ENCODE data around the gene CUTA. TPM values are rescaled to one million over a fixed set of nuclear protein-coding genes. Genes with fewer than 3 reads are reported as not detected.
A peak's percentile ranks its signal among the peaks of the same experiment; 100 is the strongest.

The CUTA gene
- total RNA-seq, 1 experiment from 2014 or later, result 257 TPM

GRCh38 chr6:33433544-33434191, 15.8 kb upstream of the CUTA start:
- no peak overlapping the region for H2BK12ac ChIP-seq (ENCODE audit: insufficient read length, low read depth, low read length)
- Mint-ChIP-seq H3K27ac (peak overlapping the region; percentile 94 to 97 (median 96)), H3K27me3 (ENCODE audit: low read depth) (no peaks in the 10 kb centered on the region; the same call in 1 of the 2 replicates), H3K9me3 (no peaks in the 10 kb centered on the region), H3K36me3 (ENCODE audit: insufficient read depth in 1 of 3, low read depth in 3 of 3) (peaks cover 38 to 50% (median 45%) of the 10 kb centered on the region in 3 experiments), H3K4me1 (peaks cover 50 to 60% of the 10 kb centered on the region in 2 experiments), H3K4me3 (peak overlapping the region; percentile 75 to 81)
- H3K56ac ChIP-seq (ENCODE audit: insufficient read length, low read depth, low read length), result no peak overlapping the region
- TF ChIP-seq CTCF (conservative IDR thresholded peaks at IDR 0.05), result no peak
- H3T11ph ChIP-seq (ENCODE audit: low read length), result no peak overlapping the region
- no peaks in the 10 kb centered on the region for H4K20me1 ChIP-seq (ENCODE audit: control insufficient read depth, insufficient read depth, insufficient read length)
- peaks cover 12% of the 10 kb centered on the region; the same call in 1 of the 2 replicates for H3K79me2 ChIP-seq (ENCODE audit: insufficient read depth, low read length)
- H2BK15ac ChIP-seq (ENCODE audit: low read depth, low read length), result no peak overlapping the region
- H4K5ac ChIP-seq (ENCODE audit: insufficient read length, low read depth, low read length), result no peak overlapping the region
- no peaks in the 10 kb centered on the region for H3K27me3 ChIP-seq (ENCODE audit: insufficient read depth, low read length)
- H3K79me1 ChIP-seq (ENCODE audit: insufficient read depth, low read depth, low read length, poor library complexity, severe bottlenecking), result peaks cover 5% of the 10 kb centered on the region
- no peak overlapping the region for H3K4ac ChIP-seq (ENCODE audit: low read depth, low read length)
- H3K27ac ChIP-seq (ENCODE audit: insufficient read length, low read depth, low read length), result no peak overlapping the region
- H3K18ac ChIP-seq (ENCODE audit: insufficient read length, low read depth, low read length), result no peak overlapping the region
- H2AK5ac ChIP-seq (ENCODE audit: insufficient read length, low read length), result no peak overlapping the region
- H3K9me3 ChIP-seq (ENCODE audit: control insufficient read depth, low read depth, low read length), result no peaks in the 10 kb centered on the region
- peak overlapping the region; percentile 56 for H2BK120ac ChIP-seq (ENCODE audit: low read depth, low read length, poor library complexity, severe bottlenecking)
- no peak overlapping the region for H3K9ac ChIP-seq (ENCODE audit: extremely low read depth, insufficient read length, low read length)
- no peak overlapping the region for H4K8ac ChIP-seq (replicated peaks; ENCODE audit: insufficient read length, low read depth, low read length)
- no peak overlapping the region for H4K91ac ChIP-seq (ENCODE audit: insufficient read length, low read depth, low read length)
- no peak overlapping the region for H2BK20ac ChIP-seq (ENCODE audit: low read depth, low read length, poor library complexity, severe bottlenecking)
- H2BK5ac ChIP-seq (ENCODE audit: insufficient read length, low read length), result no peak overlapping the region
- no peak overlapping the region for H3K23ac ChIP-seq (ENCODE audit: insufficient read length, low read depth, low read length)
- no peak overlapping the region for H3K14ac ChIP-seq (ENCODE audit: insufficient read depth, low read length)
- H2AFZ ChIP-seq (ENCODE audit: low read length), result no peak overlapping the region
- no CpG with 5 or more reads among the region's 17 CpGs for WGBS (ENCODE audit: extremely low coverage, insufficient read length, low lambda C conversion rate)
- H3K23me2 ChIP-seq (ENCODE audit: insufficient read length, low read depth, low read length, poor library complexity, severe bottlenecking), result peaks cover 23% of the 10 kb centered on the region
- H3K4me2 ChIP-seq (ENCODE audit: insufficient read depth, insufficient read length, low read length), result peak overlapping the region; percentile 88
- H3K4me1 ChIP-seq (ENCODE audit: insufficient read depth, low read length), result peaks cover 14% of the 10 kb centered on the region; the same call in 1 of the 2 replicates
- peak; percentile 48 for DNase-seq

Data from H9 (cell line).